Pancreas (tissue), 10 donors: Measurements from ENCODE around the gene TOB2. TPM values are rescaled to one million over a fixed set of nuclear protein-coding genes. Genes with fewer than 3 reads are reported as not detected.
"Not testable (repeated sequence)": the region's sequence is repeated elsewhere in the genome, so short reads cannot be mapped to it uniquely, and the experiment has no call there.

Source experiments
- ATAC-seq, 4 donors: fragments of 200-7000 bp; cut with Tn5 transposase; one replicate each; pipeline versions ENCODE4 v1.8.0 to v1.9.1; 2020; ENCODE audit warnings: mild to moderate bottlenecking in 4 of 4, moderate library complexity in 4 of 4
- DNase-seq, 6 donors: peaks; one replicate each; pipeline ENCODE4 v3.0.0-alpha.2; 2020
- FAIRE-seq: peaks from 2 replicates; lab custom pipeline; 2012; peaks lifted over from hg19 to GRCh38; lab: Jason Lieb, UNC
- H3K27ac ChIP-seq, 4 donors: fragments of 200-600 bp; sonication (generic); 1 replicate in 3 of 4; 2 replicates in 1 of 4; pipeline versions ENCODE4 v1.5.0 to v1.8.0; 2020
- H3K27me3 ChIP-seq, 4 donors: fragments of 200-600 bp; one replicate each; pipeline ENCODE4 v1.8.0; 2021
- H3K36me3 ChIP-seq, 3 donors: fragments of 200-600 bp; sonication (generic) in 1 of 3; one replicate each; pipeline versions ENCODE4 v1.5.0 to v1.8.0; 2020 to 2021
- H3K4me1 ChIP-seq, 3 donors: fragments of 200-600 bp; one replicate each; pipeline ENCODE4 v1.8.0; 2021
- H3K4me3 ChIP-seq, 4 donors: fragments of 200-600 bp; sonication (generic) in 2 of 4; one replicate each; pipeline versions ENCODE4 v1.5.0 to v1.8.0; 2020 to 2021
- H3K9me3 ChIP-seq, 4 donors: fragments of 200-600 bp; one replicate each; pipeline ENCODE4 v1.8.0; 2021
- WGBS, 2 donors: extraction: QIAGEN DNeasy Blood & Tissue Kit; methylation state at CpG; one replicate each; pipeline ENCODE4 v1.1.7; 2013; 5-methylcytosine and 5-hydroxymethylcytosine counted together
- intact Hi-C, 3 donors: fragments of 100-400 bp; cut with DNase I; formaldehyde crosslinking; loops; one replicate each; pipeline versions ENCODE4 v1.11.1 to v1.14.2; 2022
- polyA plus RNA-seq, 2 donors: library from polyadenylated mRNA; stranded (reverse); fragments of 200-250 nt; gene quantifications; one replicate each; pipeline ENCODE4 v1.2.3, GENCODE V29; 2013
- total RNA-seq, 6 donors: library from RNA; stranded (reverse); fragmentation: NEBNext Ultra II Directional in 4 of 6; extraction: Animal tissue kit (Norgen Biotek cat#: 25700) in 4 of 6; gene quantifications; one replicate each; pipeline versions ENCODE4 v1.2.1 to v1.2.4, GENCODE V29; 2021 to 2023
- TF ChIP-seq, protein P1 (sequence below), 4 donors: fragments of 200-600 bp; sonication (generic) in 3 of 4; IDR thresholded peaks; one replicate each; pipeline versions ENCODE4 v1.5.0 to v1.8.0; 2021; ENCODE audit warnings: antibody characterized with exemption in 4 of 4
- donor health status: healthy with polysubstance abuse.
- donor health status: DM: no; HTN: no; CAD: no; lungs with moderate emphysema.
- donor health status: DM: no; HTN: no; CAD: no.
- donor health status: control.
- donor health status: control.
- donor health status: Bipolar disorder and iron deficiency.
- donor health status: DM: yes; HTN: yes; CAD: no.
- donor health status: DM: no; HTN: no; CAD: no.
- donor health status: DM: no; HTN: no; CAD: no.
- donor health status: DM: yes; HTN: yes; CAD: no.

TOB2 gene
- total and polyA plus RNA-seq, 8 donors = 11.0 to 30.5 (median 18.5) TPM

DNA sequence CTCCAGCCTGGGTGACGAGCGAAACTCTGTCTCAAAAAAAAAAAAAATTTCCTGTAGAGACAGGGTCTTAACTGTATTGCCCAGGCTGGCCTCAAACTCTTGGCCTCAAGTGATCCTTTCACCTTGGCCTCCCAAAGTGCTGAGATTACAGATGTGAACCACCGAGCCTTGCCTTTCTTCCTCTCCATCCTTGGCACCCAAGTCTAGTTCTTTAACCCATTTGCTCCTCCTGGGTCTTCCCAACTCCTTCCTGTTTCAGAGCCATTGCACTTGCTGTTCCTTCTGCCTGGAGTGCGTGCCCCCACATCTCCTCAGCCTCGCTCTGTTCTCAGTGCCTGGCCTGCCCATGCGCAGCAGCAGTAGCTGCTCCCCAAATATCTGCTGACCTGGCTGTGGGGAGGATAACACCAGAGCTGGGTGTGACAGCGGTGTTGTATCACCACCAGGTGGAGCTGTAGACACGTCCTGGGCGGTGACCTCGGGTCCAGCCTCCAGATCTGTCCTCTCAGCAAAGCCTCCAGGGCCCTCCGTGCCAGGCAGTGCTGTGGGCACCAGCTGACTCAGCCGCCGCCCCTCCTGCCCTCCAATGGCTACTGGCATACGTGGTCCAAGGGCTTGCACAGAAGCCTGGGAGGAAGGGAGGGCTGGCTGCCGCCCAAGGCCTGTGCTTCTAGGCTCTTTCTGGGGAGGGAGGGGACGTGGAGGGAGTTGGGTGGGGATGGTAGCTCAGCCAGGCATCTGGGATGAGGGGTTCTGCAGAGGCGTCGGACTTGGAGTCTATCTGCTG is 42.9 kb downstream of the TOB2 start:
- H3K4me1 ChIP-seq = peaks cover 0 to 13% (median 5%) of the 10 kb centered on the region in 3 donors
- DNase-seq (peak; percentile 85 to 98 (median 90)), FAIRE-seq (no peak), ATAC-seq (peak; percentile 82 to 94 (median 92))
- TF ChIP-seq, protein P1, sequence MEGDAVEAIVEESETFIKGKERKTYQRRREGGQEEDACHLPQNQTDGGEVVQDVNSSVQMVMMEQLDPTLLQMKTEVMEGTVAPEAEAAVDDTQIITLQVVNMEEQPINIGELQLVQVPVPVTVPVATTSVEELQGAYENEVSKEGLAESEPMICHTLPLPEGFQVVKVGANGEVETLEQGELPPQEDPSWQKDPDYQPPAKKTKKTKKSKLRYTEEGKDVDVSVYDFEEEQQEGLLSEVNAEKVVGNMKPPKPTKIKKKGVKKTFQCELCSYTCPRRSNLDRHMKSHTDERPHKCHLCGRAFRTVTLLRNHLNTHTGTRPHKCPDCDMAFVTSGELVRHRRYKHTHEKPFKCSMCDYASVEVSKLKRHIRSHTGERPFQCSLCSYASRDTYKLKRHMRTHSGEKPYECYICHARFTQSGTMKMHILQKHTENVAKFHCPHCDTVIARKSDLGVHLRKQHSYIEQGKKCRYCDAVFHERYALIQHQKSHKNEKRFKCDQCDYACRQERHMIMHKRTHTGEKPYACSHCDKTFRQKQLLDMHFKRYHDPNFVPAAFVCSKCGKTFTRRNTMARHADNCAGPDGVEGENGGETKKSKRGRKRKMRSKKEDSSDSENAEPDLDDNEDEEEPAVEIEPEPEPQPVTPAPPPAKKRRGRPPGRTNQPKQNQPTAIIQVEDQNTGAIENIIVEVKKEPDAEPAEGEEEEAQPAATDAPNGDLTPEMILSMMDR (IDR thresholded peaks at IDR 0.05) = peak; percentile 88 to 96 (median 90)
- intact Hi-C loops = loop anchor here (2.0 to 10.0 kb wide), 4 partner anchors 113 to 194 kb away; no protein-coding TSS in a partner anchor
- no peaks in the 10 kb centered on the region for H3K27me3 ChIP-seq
- H3K9me3 ChIP-seq = no peaks in the 10 kb centered on the region
- H3K4me3 ChIP-seq = no peak overlapping the region
- H3K36me3 ChIP-seq = peaks cover 0 to 1% (median under 1%) of the 10 kb centered on the region in 3 donors
- WGBS, 2 donors = 12 to 13% methylated on average over 18 of the region's 18 CpGs
- H3K27ac ChIP-seq = no peak overlapping the region

DNA sequence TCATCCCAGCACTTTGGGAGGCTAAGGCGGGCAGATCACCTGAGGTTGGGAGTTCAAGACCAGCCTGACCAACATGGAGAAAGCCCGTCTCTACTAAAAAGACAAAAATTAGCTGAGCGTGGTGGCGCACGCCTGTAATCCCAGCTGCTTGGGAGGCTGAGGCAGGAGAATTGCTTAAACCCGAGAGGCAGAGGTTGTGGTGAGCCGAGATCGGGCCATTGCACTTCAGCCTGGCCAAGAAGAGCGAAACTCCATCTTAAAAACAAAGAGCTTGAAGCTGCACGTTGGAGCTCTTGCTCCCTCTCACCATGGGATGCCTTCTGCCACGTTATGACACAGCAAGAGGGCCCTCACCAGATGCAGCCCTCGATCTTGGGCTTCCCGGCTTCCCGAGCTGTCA is 43.8 kb downstream of the TOB2 start:
- not testable (repeated sequence) for H3K36me3 ChIP-seq, ATAC-seq, H3K27me3 ChIP-seq, H3K9me3 ChIP-seq, FAIRE-seq, H3K4me3 ChIP-seq
- intact Hi-C loops = loop anchor here (2.0 to 10.0 kb wide), 4 partner anchors 114 to 194 kb away; no protein-coding TSS in a partner anchor
- Histone ChIP-seq H3K27ac (peak overlapping the region in 1 of 4 donors; percentile 44), H3K4me1 (peaks cover 0 to 13% (median 5%) of the 10 kb centered on the region in 3 donors)
- DNase-seq = peak in 1 of 6 donors; percentile 21
- 92 to 93% methylated on average over 14 of the region's 14 CpGs for WGBS, 2 donors

DNA sequence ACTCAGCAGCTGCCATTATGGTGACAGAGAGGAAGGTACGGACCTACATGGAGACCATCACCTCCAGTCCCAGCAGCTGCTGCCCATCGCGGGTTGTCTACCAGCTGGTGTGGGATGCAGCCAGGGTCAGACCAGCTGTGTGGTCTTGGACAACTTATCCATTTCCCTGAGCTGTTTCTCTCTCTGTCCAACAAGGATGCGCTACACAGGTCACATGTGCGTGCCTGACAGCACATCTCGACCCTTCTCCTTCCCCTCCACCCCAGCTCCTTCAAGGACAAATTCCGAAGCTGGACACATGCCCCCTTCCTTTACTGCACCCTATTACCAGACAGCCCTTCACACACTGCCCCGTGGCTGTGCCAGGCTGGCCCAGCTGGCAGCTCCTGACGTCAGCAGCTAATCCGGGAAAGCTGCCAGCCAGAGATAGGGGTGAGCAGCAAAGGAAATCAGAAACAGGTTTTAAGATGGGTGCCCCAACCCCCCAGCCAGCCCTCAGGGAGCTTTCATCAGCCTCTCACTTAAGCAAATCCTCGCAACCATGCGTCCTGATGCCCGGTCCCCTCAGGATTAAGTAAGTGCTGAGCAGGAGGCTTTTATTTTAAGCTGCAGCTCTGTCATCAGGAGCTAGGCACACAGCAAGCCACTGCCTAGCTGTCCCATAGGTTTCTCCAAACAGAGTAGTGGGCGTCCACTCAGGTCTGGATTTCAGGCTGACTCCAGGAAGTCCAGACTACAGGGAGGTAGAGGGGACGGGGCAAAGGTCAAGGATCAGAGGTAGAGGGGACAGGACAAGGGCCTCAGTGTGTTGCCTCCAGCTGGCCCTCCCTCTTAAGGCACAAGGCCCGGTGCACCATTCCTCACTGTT is 44.6 kb downstream of the TOB2 start:
- DNase-seq (peak; percentile 82 to 95 (median 90)), ATAC-seq (peak; percentile 71 to 85 (median 79)), FAIRE-seq (no peak)
- no peaks in the 10 kb centered on the region for H3K9me3 ChIP-seq
- H3K4me1 ChIP-seq = peaks cover 0 to 13% (median 5%) of the 10 kb centered on the region in 3 donors
- intact Hi-C loops = loop anchor here (2.0 to 10.0 kb wide), 4 partner anchors 115 to 195 kb away; no protein-coding TSS in a partner anchor
- no peak overlapping the region for H3K4me3 ChIP-seq
- peaks cover 0 to 17% (median 12%) of the 10 kb centered on the region in 3 donors for H3K36me3 ChIP-seq
- peak overlapping the region; percentile 25 to 68 (median 45) for H3K27ac ChIP-seq
- TF ChIP-seq, protein P1 (IDR thresholded peaks at IDR 0.05) = no peak
- WGBS, 2 donors = 16 to 18% methylated on average over 16 of the region's 16 CpGs
- no peaks in the 10 kb centered on the region for H3K27me3 ChIP-seq

DNA sequence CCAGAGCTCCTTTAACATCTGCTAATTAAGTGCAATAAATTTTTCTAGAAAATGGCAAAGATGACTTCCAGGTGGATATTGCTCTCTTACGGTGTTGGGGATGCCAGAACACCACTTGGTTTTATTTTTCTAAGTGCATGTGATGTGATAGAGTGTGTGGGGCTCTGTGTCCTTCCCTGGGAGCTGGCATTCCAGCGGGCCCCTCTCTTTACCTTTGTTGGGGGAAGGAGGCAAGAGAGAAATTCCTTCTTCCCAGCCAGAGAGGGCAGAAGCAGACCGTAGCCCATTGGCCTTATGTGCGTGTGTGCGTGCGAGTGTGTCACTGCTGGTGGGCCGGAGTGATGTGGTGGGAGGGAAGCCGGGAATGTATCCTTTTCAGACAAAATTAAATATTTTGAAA is 47.7 kb downstream of the TOB2 start:
- Histone ChIP-seq H3K27me3 (no peaks in the 10 kb centered on the region), H3K27ac (no peak overlapping the region), H3K9me3 (no peaks in the 10 kb centered on the region), H3K4me3 (no peak overlapping the region), H3K4me1 (peaks cover 0 to 13% (median 5%) of the 10 kb centered on the region in 3 donors), H3K36me3 (peaks cover 11 to 48% (median 38%) of the 10 kb centered on the region in 3 donors)
- FAIRE-seq (no peak), ATAC-seq (no peak), DNase-seq (no peak)
- intact Hi-C loops = loop anchor here in 1 of 3 donors (5.0 to 10.0 kb wide), 2 partner anchors 133 to 196 kb away; no protein-coding TSS in a partner anchor
- TF ChIP-seq, protein P1 (IDR thresholded peaks at IDR 0.05) = no peak
- WGBS, 2 donors = 91 to 95% methylated on average over 8 of the region's 8 CpGs
